Measurements from ENCODE around the gene C1RL.

DNA sequence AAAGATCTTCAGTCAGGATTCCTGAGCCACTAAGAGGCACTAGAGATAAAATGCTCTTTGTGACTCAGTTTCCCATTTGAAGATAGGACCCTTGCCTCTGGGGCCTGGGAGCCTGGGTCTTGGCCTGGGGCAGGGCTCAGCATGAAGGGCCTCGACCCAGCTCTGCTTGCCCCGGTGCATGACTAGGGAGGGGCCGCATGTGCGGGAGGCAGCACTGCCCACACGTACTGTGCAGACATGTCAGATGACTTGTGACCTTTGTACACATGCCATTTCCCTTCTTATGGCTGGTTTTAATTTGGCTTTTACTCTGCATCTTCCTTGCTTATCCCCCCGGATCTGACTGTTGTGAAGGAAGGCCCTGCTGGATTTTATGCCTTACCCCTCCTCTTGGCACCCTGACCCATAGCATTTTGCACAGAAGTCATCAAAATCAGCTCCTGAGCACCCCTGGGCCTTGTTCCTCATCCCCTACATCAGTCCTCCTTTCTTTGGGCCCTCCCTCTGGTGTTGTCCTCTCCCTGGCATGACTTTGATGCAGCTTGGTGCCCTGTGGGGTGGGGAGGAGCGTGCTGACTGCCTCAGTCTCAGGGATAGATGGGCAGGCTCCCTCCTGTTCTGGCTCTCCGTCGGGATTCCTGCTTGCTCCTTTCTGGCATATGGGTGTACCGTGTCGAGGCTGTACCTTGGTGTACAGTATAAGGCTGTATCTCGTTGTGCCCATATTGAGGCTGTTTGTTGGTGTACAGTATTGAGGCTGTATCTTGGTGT lies 25.6 kb upstream of the C1RL start:
- TF ChIP-seq, protein P1, sequence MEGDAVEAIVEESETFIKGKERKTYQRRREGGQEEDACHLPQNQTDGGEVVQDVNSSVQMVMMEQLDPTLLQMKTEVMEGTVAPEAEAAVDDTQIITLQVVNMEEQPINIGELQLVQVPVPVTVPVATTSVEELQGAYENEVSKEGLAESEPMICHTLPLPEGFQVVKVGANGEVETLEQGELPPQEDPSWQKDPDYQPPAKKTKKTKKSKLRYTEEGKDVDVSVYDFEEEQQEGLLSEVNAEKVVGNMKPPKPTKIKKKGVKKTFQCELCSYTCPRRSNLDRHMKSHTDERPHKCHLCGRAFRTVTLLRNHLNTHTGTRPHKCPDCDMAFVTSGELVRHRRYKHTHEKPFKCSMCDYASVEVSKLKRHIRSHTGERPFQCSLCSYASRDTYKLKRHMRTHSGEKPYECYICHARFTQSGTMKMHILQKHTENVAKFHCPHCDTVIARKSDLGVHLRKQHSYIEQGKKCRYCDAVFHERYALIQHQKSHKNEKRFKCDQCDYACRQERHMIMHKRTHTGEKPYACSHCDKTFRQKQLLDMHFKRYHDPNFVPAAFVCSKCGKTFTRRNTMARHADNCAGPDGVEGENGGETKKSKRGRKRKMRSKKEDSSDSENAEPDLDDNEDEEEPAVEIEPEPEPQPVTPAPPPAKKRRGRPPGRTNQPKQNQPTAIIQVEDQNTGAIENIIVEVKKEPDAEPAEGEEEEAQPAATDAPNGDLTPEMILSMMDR (IDR thresholded peaks at IDR 0.05; ENCODE audit: low read depth, low read length, missing input control) = no peak
- TF ChIP-seq RAD21 (IDR thresholded peaks at IDR 0.05) = no peak
- TF ChIP-seq, protein P2, sequence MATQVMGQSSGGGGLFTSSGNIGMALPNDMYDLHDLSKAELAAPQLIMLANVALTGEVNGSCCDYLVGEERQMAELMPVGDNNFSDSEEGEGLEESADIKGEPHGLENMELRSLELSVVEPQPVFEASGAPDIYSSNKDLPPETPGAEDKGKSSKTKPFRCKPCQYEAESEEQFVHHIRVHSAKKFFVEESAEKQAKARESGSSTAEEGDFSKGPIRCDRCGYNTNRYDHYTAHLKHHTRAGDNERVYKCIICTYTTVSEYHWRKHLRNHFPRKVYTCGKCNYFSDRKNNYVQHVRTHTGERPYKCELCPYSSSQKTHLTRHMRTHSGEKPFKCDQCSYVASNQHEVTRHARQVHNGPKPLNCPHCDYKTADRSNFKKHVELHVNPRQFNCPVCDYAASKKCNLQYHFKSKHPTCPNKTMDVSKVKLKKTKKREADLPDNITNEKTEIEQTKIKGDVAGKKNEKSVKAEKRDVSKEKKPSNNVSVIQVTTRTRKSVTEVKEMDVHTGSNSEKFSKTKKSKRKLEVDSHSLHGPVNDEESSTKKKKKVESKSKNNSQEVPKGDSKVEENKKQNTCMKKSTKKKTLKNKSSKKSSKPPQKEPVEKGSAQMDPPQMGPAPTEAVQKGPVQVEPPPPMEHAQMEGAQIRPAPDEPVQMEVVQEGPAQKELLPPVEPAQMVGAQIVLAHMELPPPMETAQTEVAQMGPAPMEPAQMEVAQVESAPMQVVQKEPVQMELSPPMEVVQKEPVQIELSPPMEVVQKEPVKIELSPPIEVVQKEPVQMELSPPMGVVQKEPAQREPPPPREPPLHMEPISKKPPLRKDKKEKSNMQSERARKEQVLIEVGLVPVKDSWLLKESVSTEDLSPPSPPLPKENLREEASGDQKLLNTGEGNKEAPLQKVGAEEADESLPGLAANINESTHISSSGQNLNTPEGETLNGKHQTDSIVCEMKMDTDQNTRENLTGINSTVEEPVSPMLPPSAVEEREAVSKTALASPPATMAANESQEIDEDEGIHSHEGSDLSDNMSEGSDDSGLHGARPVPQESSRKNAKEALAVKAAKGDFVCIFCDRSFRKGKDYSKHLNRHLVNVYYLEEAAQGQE (IDR thresholded peaks at IDR 0.05) = no peak
